ENCODE data around the gene GNA14. TPM values are rescaled to one million over a fixed set of nuclear protein-coding genes. Genes with fewer than 3 reads are reported as not detected.
"Not testable (repeated sequence)": the region's sequence is repeated elsewhere in the genome, so short reads cannot be mapped to it uniquely, and the experiment has no call there.

GNA14 gene
- total RNA-seq, 1 donor from 2014 or later = 0.14 TPM

- no peak for DNase-seq (ENCODE audit: low spot score, unreplicated experiment)
- no peak overlapping the region for H3K4me3 Mint-ChIP-seq (ENCODE audit: low read depth)
- H3K36me3 Mint-ChIP-seq (ENCODE audit: insufficient read depth) = no peaks in the 10 kb centered on the region
- H3K27me3 Mint-ChIP-seq = peaks cover 8% of the 10 kb centered on the region
- H3K9me3 Mint-ChIP-seq (ENCODE audit: low read depth) = no peaks in the 10 kb centered on the region
- peaks cover 11% of the 10 kb centered on the region for H3K4me1 Mint-ChIP-seq (ENCODE audit: low read depth)
- no peak overlapping the region for H3K27ac Mint-ChIP-seq
- no peak for TF ChIP-seq CTCF (IDR thresholded peaks at IDR 0.05; ENCODE audit: unreplicated experiment)
These were observed 60.3 kb downstream of the GNA14 start for GRCh38 chr9:77587851-77588250.

GRCh38 chr9:77587042-77587441 is 61.1 kb downstream of the GNA14 start:
- DNase-seq (ENCODE audit: low spot score, unreplicated experiment) = no peak
- no peak for TF ChIP-seq CTCF (IDR thresholded peaks at IDR 0.05; ENCODE audit: unreplicated experiment)
- Mint-ChIP-seq H3K36me3 (ENCODE audit: insufficient read depth) (no peaks in the 10 kb centered on the region), H3K27me3 (peaks cover 8% of the 10 kb centered on the region), H3K27ac (no peak overlapping the region), H3K4me1 (ENCODE audit: low read depth) (peaks cover 11% of the 10 kb centered on the region), H3K4me3 (ENCODE audit: low read depth) (no peak overlapping the region), H3K9me3 (ENCODE audit: low read depth) (no peaks in the 10 kb centered on the region)

GRCh38 chr9:77586591-77586990 is 61.5 kb downstream of the GNA14 start:
- peaks cover 8% of the 10 kb centered on the region for H3K27me3 Mint-ChIP-seq
- DNase-seq (ENCODE audit: low spot score, unreplicated experiment) = no peak
- H3K4me3 Mint-ChIP-seq (ENCODE audit: low read depth) = no peak overlapping the region
- no peaks in the 10 kb centered on the region for H3K36me3 Mint-ChIP-seq (ENCODE audit: insufficient read depth)
- no peak for TF ChIP-seq CTCF (IDR thresholded peaks at IDR 0.05; ENCODE audit: unreplicated experiment)
- no peak overlapping the region for H3K27ac Mint-ChIP-seq
- no peaks in the 10 kb centered on the region for H3K9me3 Mint-ChIP-seq (ENCODE audit: low read depth)
- peaks cover 11% of the 10 kb centered on the region for H3K4me1 Mint-ChIP-seq (ENCODE audit: low read depth)

DNA sequence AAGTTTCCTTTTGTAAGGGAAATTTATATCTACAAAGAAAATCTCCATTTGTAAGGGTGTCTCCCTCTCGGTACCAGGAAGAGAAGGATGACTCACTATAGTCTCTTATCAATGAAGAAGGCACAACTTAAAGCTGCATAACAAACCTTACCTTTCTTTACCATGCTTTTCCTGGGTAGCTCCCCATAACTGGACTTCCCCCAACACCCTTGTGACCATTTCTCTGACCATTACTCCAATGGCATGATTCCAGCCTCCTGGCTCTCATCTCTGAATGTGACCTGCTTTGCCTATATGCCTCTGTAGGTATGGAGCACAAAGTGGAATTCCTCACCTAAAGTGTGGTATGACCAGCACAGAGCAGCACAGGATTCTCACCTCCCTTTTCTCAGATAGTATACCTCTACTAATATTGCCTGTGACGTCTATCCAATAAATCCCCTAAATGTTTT is 62.8 kb downstream of the GNA14 start:
- H3K4me1 Mint-ChIP-seq (ENCODE audit: low read depth) = peaks cover 11% of the 10 kb centered on the region
- H3K4me3 Mint-ChIP-seq (ENCODE audit: low read depth) = no peak overlapping the region
- H3K27me3 Mint-ChIP-seq = peaks cover 8% of the 10 kb centered on the region
- TF ChIP-seq CTCF (IDR thresholded peaks at IDR 0.05; ENCODE audit: unreplicated experiment) = no peak
- no peaks in the 10 kb centered on the region for H3K36me3 Mint-ChIP-seq (ENCODE audit: insufficient read depth)
- H3K27ac Mint-ChIP-seq = no peak overlapping the region
- no peaks in the 10 kb centered on the region for H3K9me3 Mint-ChIP-seq (ENCODE audit: low read depth)
- no peak for DNase-seq (ENCODE audit: low spot score, unreplicated experiment)

- not testable (repeated sequence) for H3K36me3 Mint-ChIP-seq (ENCODE audit: insufficient read depth); DNase-seq (ENCODE audit: low spot score, unreplicated experiment); H3K4me3 Mint-ChIP-seq (ENCODE audit: low read depth); H3K27ac Mint-ChIP-seq; H3K9me3 Mint-ChIP-seq (ENCODE audit: low read depth); H3K27me3 Mint-ChIP-seq
- peaks cover 11% of the 10 kb centered on the region for H3K4me1 Mint-ChIP-seq (ENCODE audit: low read depth)
These were observed 63.2 kb downstream of the GNA14 start for GRCh38 chr9:77584927-77585326.

GRCh38 chr9:77582961-77583576 is 65.1 kb downstream of the GNA14 start:
- Mint-ChIP-seq H3K36me3 (ENCODE audit: insufficient read depth) (no peaks in the 10 kb centered on the region), H3K27ac (no peak overlapping the region), H3K4me3 (ENCODE audit: low read depth) (no peak overlapping the region), H3K9me3 (ENCODE audit: low read depth) (no peaks in the 10 kb centered on the region), H3K27me3 (peaks cover 8% of the 10 kb centered on the region), H3K4me1 (ENCODE audit: low read depth) (peaks cover 1% of the 10 kb centered on the region)
- TF ChIP-seq CTCF (IDR thresholded peaks at IDR 0.05; ENCODE audit: unreplicated experiment) = no peak
- DNase-seq (ENCODE audit: low spot score, unreplicated experiment) = no peak
